GM21360 (cell line): ENCODE measurements around the gene PTGFRN.
"Not testable (repeated sequence)": the region's sequence is repeated elsewhere in the genome, so short reads cannot be mapped to it uniquely, and the experiment has no call there.

Experiments used
- ATAC-seq: cut with Tn5 transposase; IDR thresholded peaks from one replicate; pipeline ENCODE4 v1.9.1; 2021; ENCODE audit warnings: mild to moderate bottlenecking, moderate library complexity; ENCODE audit not compliant: unreplicated experiment

PTGFRN gene

DNA sequence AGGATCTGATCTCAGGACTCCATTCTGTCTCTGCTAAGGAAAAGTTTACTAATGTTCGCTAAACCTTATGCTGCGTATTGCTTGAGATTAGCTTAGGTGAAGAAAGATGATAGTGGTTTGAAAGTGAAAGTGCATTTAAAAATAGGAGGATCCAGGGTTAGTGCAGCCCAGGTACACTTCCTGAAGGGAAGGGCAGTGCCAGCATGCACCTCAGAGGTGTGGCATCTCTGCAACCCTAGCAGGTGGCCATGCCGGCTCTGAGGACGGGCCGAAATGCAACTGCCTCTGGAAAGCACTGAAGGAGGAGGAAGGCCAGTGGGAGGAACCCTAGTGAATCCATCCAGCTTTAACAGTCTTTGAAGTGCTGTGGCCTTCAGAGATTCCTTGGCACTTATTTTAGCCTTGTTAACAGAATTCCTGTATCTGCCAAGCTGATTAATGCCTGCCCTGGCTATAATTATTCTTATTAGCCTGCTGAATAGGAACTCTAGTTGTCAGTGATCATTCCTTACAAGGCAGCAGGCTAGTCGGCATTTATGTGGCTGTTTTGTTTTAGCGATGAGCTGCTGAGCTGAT lies 5.5 kb downstream of the PTGFRN start:
- no peak for ATAC-seq

DNA sequence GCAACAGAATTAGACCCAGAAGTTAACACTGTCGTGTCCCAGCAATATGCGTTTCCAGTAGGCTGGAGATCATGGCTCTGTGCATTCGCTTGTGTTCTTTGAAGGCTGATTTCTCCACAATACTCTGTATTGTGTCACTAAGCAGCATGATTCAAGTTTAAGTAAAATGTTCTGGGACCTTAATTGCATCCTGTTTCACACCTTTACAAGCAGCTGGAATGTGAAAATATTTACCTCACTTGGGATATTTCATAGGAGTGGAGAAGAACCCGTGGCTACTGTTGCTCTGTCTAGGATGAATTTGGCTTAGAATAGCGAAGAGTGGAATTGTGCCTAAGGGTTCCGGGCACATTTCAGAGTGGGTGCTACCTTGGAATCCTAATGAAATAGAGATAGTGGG lies 6.3 kb downstream of the PTGFRN start:
- no peak for ATAC-seq

DNA sequence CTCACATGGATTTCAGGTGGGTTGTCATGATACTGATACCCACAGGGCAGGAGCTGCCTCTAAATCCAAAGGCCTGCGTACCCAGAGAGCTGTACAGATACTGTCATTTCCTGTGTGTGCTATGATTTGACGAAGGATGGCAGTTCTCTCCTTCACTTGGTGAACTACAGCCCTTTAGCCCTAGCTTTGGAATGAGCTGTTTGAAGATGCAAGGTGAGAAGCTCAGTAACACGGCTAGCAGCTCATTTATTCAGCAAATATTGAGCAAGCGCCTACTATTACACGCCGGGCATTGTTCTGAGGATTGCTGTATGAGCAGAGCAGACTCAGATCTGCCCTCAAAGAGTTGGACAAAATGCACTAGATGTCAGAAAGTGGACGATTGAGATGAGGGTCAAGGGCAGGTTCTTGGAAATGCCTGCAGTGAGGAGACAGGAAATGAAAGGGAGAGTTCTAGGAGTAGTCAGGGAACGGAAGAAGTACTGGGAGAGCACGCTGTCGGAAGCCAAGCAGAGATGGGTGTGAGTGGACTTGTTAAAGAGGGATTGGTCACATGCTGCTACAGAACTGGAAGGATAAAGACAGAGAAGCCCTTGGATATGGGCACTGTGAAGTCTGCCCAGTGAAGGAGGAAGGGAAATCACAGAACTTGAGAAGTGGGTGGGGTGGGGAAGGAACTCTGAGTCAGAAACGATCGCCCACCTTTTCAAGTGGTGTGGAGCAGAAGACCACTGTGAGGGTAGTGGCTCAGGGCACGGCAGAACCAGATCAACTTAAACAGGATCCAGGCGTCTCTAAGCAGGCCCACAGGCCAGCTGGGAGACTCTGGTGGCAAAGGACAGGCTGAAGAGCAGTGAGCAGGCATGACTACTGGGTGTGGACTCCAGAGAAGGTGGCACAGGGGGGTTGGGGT lies 7.1 kb downstream of the PTGFRN start:
- ATAC-seq, result no peak

DNA sequence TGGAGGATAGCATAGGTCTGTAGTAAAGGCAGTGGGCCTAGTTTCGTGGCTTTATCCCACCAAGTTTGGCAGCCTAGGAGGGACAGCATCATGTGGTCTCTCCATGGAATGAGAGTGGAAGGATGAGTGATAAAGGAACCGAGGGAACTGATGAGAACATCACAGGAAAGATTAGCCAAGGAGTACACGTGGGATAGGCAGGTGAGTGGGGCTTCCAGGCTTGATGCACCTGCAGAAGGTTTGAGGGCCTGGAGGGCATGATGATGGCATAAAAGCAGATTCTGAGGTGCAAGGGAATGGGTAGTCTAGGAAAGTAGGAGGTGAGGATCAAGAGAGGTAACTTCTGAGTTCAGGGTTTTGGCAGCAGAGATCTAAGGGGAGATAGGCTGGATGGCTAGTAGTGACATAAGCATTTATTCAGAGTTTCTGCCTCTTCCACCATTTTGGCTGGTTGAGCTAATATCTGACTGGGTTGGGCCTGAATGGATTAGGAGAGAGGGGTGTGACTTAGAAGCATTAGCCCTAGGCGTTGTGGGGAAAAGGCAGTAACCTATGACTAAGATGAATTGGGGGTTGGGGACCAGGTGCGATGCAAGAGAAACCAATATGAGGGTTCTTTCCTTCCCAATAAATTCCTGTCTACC lies 9.1 kb downstream of the PTGFRN start:
- ATAC-seq, result no peak

DNA sequence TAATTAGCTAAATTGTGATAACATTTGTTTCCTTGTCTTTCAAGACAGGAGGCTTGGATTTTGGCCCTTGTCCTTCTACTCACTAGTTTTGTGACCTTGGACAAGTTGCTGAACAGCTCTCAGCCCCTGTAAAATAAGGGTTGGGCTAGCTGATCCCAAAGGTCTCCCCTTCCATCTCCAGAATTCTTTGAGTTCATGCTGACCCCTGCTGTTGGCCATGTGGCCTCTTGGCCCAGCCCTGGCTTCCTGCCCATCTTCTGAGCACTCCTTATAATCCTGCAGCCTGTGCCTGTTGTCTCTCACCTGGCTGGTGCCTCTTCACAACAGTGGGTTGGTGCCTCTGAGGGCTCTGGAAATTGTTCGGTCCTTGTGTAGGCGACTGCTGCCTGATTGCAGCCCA lies 10.1 kb downstream of the PTGFRN start:
- ATAC-seq, result no peak

DNA sequence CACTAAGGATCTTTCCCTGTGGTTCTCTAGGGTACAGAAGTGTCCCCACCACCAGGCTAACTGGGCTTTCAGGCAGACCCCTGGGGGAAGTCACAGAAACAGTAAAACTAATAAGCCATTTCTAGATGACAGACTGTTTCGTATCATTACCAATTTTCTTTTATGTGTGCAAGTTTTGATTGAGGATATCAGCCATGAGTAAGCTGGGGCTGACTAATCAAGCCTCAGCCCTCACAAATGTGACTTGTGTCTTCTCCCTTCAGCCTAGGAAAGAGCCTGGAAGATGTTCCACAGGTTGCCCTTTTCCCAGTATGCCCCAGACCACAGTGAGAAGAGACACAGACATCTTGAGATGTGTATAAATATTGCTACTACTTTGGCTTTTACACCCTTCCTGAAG lies 10.5 kb downstream of the PTGFRN start:
- ATAC-seq, result no peak

DNA sequence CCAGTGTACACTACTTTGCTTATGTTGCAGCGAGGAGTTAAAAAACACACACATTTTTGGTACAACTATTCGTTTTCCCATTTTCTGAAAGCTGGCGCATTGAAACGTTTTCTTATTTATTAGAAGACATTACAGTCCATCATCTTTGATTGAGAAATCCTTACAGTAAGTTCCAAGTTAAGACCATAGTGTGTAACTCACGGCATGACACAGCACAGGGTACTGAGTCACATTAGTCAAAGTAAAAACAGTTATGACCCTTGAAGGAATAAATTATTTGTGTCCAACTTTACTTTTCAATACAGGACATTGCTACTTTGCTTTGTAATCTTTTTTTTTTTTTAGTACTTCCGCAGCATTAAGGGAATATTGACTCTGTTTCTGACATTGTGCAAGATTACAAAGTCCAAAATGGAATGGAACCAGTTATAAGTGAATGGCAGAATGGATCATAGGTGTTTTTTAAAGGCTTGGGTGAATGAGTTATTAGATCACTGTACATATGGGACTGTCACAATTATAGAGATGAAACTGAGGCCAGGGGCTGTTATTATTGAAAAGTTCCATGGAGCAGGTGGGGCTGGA lies 11.7 kb downstream of the PTGFRN start:
- no peak for ATAC-seq

DNA sequence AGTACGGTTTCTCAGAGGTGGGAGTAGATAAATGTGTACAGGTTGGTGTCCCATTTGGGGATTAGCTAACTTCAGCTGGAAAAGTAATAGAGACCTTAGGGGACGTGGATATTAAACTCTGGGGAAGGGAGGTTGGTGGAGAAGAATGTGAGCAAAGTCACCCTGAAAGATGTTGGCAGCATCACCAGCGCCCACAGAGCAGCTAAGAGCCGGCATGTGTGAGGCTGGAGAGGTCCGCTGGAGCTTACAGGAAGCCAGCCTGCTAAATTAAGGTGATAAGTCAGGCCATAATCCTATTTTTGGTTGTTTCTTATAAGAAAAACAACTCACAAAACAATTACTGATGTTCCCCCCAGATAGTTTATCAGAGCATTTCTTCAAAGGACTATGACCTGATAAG lies 12.2 kb downstream of the PTGFRN start:
- ATAC-seq, result no peak

DNA sequence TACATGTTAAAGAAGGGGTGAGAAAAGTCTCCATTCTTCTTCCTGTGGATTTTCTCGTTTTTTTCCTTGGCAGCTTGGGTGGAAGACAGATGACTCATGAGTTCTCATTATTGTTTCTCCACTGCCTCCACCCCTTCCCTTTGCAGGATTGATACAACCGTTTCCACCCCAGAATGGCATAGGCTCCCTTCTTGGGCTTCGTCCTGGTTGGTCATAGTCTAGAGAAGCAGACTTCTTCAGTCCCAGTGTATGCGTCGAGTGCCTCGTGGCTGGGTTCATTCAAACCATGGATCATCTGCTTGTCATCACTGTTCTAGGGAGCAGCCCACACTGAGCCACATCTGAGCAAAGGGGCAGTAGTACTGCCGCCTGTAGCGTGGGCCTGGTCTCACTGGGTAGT lies 13.7 kb downstream of the PTGFRN start:
- no peak for ATAC-seq

DNA sequence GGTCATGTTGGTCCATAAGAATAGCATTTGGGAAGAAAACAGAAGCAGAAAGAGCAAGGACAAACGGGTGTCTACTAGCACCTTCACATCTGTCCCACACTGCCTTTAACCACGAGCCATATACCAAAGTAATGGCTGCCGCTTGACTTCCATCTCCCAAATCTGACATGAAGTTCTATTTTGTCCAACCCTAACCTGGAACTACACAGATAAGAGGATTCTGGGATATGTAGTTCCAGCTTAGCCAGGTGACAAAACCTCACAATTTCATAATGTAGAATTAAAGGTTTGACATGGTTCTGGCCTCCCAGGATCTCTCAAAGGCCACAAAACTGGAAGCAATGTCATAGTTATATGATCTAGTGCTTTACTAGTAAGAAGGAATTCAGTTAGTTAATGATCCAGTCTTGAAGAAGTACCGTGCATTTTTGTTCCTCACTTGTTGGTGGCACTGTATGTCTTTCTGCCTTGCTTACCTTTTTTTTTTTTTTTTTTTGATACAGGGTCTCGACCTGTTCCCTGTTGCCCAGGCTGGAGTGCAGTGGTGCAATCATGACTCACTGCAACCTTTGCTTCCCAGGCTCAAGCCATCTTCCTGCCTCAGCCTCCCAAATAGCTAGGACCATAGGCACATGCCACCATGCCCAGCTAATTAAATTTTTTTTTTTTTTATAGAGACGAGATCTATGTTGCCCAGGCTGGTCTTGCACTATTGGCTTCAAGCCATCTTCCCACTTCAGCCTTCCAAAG lies 17.5 kb downstream of the PTGFRN start:
- no peak for ATAC-seq

DNA sequence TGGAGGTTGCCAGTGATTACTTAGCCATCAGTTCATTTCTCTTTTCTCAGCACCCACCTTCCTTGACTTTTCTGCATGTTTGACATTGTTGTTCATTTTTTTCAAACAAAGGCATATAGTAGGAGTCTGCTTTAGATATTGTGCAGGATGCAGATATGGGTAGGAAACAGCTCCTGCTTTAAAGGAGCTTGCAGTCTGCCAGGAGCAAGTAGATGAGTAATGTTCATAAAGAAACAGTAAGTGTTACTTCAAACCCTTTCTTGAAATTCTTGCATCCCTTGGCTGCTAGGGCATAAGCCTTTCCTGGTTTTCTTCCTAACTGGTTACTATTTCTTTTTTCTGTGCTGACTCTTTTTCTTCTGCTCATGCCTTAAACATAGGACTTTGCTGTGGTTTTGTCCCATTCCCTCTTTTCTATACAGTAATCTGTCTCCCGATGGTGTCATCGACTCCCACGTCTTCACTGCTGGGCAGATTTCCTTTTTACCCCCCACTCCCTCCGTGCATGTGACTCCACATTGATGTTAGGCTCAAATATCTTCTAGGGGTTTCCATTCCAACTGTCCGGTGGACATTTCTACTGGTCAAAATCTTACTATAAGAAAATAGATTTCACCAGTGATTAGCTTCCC lies 20.4 kb downstream of the PTGFRN start:
- ATAC-seq, result no peak

DNA sequence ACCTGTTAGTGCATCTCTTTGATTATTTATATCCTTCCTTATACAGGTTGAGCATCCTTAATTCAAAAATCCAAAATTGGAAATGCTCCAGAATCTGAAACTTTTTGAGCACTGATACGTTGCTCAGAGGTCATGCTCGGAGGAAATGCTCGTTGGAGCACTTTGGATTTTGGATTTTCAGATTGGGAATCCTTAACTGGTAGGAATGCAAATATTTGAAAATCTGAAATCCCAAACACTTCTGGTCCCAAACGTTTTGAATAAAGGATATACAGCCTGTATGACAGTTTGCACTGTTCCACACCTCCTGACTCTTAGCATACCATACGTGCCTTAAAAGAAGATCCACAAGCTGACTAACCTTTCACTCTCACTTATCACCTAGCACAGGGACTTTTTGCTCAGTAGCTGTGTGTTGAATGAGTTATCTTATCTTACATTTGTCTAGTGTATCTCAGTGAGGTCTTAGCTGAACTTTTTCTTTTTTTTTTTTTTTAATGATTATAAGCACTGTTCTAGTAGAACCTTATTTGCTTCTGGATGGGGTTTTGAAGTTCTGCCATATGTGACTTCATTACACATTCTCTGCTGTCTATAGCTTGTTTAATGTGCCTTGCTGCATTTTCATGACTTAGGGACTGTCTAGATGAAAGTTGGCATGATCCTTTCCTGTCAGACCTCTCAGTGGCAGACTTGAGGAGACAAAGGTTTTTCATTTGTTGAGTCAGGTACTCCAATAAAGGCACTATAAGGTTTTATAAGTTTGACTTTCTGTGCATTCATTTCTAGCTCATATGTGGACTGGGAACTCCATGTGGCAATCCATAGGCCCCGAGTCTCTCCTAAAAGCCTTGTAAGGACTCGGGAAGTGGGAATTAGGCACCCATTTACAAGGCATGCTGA lies 21.6 kb downstream of the PTGFRN start:
- no peak for ATAC-seq

DNA sequence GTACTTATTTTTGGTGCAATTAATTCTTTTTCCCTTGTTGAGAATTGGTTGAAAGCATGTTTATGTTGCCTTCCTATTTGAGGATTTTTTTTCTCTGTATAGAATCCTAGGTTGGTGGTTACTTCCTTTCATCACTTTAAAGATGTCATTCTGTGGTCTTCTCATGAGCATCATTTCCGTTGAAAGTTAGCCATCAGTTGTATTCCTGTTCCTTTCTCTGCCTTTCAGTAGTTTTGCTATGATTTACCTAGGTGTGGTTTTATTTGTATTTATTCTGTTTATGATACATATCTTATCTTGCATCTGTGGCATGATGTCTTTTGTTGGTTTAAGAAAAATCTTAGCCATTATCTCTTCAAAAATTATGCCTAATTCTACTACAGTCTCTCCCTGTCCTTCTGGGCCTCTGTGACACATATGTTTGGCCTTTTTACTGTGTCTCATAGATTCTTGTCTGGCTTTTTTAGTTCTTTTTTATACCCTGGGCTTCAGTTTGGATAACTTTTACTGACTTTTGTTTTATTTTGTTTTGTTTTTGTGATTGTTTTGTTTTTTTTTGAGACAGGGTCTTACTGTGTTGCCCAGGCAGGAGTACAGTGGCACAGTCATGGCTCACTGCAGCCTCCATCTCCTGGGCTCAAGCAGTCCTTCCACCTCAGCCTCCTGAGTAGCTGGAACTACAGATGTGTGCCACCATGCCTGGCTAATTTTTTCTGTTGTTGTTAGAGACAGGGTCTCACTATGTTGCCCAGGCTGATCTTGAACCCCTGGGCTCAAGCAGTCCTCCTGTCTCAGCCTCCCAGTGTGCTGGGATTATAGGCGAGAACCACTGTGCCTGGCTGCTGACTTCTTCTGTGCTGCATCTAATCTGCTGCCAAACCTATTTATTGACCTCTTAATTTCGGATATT lies 24.1 kb downstream of the PTGFRN start:
- no peak for ATAC-seq

DNA sequence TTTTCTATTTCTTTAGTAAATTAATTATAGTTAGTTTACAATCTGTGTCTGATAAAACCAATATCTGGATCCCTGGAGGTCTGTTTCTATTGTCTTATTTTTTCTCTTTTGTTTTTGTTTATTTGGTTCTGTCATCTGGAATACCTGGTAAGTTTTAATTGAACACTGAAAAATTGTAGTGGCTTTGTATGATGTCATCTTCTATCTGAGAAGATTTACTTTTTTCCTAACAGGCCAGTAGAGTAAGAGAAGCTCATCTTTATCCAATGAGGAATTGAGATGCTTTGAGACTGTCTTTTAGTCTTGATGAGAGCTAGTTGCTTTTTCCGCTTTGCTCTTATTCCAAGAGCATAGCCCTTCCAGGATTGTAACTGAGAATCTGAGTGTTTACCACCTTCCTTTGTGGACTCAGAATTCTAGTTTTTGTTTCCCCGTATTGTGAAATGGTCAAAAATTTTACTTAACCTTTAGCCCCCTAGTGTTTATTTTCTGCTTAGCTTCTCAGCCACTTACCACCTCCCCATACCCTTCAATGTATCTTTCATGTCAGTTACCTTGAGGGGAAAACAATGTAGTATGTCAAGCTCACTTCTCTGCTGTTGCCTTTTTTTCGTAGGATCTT lies 25.0 kb downstream of the PTGFRN start:
- no peak for ATAC-seq

DNA sequence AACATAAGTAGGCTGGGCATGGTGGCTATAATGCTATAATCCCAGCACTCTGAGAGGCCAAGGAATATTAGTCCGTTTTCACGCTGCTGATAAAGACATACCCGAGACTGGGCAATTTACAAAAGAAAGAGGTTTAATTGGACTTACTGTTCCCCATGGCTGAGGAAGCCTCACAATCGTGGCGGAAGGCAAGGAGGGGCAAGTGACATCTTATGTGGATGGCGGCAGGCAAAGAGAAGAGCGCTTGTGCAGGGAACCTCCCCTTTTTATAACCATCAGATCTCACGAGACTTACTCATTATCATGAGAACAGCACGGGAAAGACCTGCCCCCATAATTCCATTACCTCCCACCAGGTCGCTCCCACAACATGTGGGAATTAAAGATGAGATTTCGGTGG lies 28.5 kb downstream of the PTGFRN start:
- no peak for ATAC-seq

DNA sequence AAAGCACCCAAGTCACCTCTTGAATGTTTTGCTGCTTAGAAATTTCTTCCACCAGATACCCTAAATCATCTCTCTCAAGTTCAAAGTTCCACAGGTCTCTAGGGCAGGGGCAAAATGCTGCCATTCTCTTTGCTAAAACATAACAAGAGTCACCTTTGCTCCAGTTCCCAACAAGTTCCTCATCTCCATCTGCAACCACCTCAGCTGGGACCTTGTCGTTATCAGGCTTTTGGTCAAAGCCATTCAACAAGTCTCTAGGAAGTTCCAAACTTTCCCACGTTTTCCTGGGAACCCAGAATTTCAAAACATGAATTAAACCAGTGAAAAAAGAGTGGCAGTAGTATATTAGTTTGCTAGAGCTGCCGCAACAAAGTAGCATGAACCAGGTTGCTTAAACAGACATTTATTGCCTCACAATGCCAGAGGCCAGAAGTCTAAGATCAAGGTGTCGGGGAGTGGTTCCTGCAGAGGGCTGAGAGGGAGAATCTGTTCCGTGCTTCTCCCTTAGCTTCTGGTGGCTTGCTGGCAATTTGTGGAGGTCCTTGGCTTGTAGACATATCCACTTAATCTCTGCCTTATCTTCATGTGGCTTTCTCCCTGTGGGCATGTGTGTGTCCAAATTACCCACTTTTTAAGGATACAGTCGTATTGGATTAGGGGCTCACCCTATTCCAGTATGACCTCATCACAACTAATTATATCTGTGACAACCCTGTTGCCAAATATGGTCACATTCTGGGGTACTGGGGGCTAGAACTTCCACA lies 30.2 kb downstream of the PTGFRN start:
- not testable (repeated sequence) for ATAC-seq
